ENCODE measurements around the gene DPM3. TPM values are rescaled to one million over a fixed set of nuclear protein-coding genes. Genes with fewer than 3 reads are reported as not detected.
A peak's percentile ranks its signal among the peaks of the same experiment; 100 is the strongest.

The DPM3 gene
- total and polyA plus RNA-seq, 2 of the 13 experiments (the other 11 are each of a cell fraction or from before 2014, with no cell fraction given): 23.2 to 53.4 TPM

DNA sequence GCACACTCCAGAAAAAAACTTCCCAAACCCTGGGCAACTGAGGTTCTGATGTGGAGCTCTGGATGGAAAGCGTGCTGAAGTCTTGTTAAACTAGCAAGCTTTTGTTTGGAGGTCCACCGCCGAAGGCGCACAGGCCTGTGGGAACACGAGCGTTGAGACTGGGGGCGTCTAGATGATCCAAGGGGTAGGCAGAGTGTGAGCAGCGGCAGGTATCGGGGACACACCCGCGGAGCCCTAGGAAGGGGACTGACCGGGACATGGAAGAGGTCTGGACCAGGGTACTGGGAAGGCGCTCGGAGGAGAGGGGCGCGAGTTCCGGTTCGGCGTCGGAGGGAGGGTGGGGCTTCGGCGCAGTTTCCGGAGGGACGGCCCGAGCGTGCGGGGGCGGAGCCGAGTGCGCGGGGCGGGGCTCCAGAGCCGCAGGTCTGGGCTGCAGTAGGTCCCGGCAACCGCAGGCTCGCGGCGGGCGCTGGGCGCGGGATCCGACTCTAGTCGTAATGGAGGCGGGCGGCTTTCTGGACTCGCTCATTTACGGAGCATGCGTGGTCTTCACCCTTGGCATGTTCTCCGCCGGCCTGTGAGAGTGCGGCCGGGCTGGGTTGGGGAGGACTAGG is 4.8 kb downstream of the DPM3 start, which contains the start of gene SLC50A1 (continued):
- TF ChIP-seq ARID4A (CRISPR knock-in tag; IDR thresholded peaks at IDR 0.05; ENCODE audit: borderline replicate concordance) (peak; percentile 69; the same call in 1 of the 2 replicates), ZNF484 (CRISPR knock-in tag; IDR thresholded peaks at IDR 0.05; ENCODE audit: borderline replicate concordance, low read depth) (no peak), ZNF468 (CRISPR knock-in tag; IDR thresholded peaks at IDR 0.05) (no peak), NFE2 (CRISPR knock-in tag; IDR thresholded peaks at IDR 0.05) (no peak), KLF13 (CRISPR knock-in tag; IDR thresholded peaks at IDR 0.05) (no peak; the same call in 1 of the 2 replicates), ZBTB33 (CRISPR knock-in tag; IDR thresholded peaks at IDR 0.05) (no peak), RNF2 (conservative IDR thresholded peaks at IDR 0.05; ENCODE audit: low read depth) (no peak; the same call in 1 of the 2 replicates), ZNF776 (CRISPR knock-in tag; IDR thresholded peaks at IDR 0.05) (peak; percentile 84), ZSCAN21 (CRISPR knock-in tag; IDR thresholded peaks at IDR 0.05; ENCODE audit: borderline replicate concordance) (peak; percentile 80; the same call in 1 of the 2 replicates), ZNF563 (CRISPR knock-in tag; IDR thresholded peaks at IDR 0.05) (peak; percentile 71; the same call in 1 of the 2 replicates), NCOA1 (CRISPR knock-in tag; IDR thresholded peaks at IDR 0.05) (no peak), ERF (CRISPR knock-in tag; IDR thresholded peaks at IDR 0.05) (no peak; the same call in 1 of the 2 replicates), U2AF1 (optimal IDR thresholded peaks at IDR 0.05; ENCODE audit: low read depth, low read length) (no peak), RARA (CRISPR knock-in tag; IDR thresholded peaks at IDR 0.05) (peak; percentile 23; the same call in 1 of the 2 replicates), SALL2 (CRISPR knock-in tag; IDR thresholded peaks at IDR 0.05) (no peak), ZNF263 (CRISPR knock-in tag; IDR thresholded peaks at IDR 0.05) (no peak), ASH2L (IDR thresholded peaks at IDR 0.05; ENCODE audit: insufficient read length, low read depth, low read length) (peak; percentile 65), ZNF274 (CRISPR knock-in tag; IDR thresholded peaks at IDR 0.05) (peak; percentile 55; the same call in 1 of the 2 replicates), HOXA5 (CRISPR knock-in tag; IDR thresholded peaks at IDR 0.05) (no peak), NFATC3 (CRISPR knock-in tag; IDR thresholded peaks at IDR 0.05) (no peak)
- TF ChIP-seq, protein P1, sequence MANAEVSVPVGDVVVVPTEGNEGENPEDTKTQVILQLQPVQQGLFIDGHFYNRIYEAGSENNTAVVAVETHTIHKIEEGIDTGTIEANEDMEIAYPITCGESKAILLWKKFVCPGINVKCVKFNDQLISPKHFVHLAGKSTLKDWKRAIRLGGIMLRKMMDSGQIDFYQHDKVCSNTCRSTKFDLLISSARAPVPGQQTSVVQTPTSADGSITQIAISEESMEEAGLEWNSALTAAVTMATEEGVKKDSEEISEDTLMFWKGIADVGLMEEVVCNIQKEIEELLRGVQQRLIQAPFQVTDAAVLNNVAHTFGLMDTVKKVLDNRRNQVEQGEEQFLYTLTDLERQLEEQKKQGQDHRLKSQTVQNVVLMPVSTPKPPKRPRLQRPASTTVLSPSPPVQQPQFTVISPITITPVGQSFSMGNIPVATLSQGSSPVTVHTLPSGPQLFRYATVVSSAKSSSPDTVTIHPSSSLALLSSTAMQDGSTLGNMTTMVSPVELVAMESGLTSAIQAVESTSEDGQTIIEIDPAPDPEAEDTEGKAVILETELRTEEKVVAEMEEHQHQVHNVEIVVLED (CRISPR knock-in tag; IDR thresholded peaks at IDR 0.05; ENCODE audit: borderline replicate concordance): peak; percentile 90
- TF ChIP-seq, protein P2, sequence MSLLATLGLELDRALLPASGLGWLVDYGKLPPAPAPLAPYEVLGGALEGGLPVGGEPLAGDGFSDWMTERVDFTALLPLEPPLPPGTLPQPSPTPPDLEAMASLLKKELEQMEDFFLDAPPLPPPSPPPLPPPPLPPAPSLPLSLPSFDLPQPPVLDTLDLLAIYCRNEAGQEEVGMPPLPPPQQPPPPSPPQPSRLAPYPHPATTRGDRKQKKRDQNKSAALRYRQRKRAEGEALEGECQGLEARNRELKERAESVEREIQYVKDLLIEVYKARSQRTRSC (CRISPR knock-in tag; IDR thresholded peaks at IDR 0.05; ENCODE audit: low read depth): no peak
